GM19467 (cell line): ENCODE results near the gene PATJ.
"Not testable (repeated sequence)": the region's sequence is repeated elsewhere in the genome, so short reads cannot be mapped to it uniquely, and the experiment has no call there.

Experiments
- ATAC-seq: cut with Tn5 transposase; IDR thresholded peaks from one replicate; pipeline ENCODE4 v1.9.1; 2021; ENCODE audit warnings: mild to moderate bottlenecking, moderate library complexity; ENCODE audit not compliant: unreplicated experiment

Gene PATJ

DNA sequence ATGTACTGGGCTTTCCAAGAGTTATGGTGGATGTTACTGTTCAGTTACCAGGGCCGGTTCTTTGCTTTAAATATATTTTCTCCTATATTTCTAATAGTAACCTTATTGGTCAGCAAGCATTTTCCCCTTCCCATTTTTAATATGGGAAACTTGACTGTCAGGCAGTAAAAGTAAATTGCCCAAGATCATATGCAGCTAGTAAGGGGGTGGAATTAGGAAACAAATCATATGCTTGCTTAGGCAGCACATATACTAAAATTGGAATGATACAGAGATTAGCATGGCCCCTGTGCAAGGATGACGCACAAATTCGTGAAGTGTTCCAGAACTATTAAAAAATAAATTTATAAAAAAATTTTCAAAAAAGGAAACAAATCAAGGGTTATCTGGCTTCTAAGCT, 73.9 kb downstream of the PATJ start:
- no peak for ATAC-seq

- no peak for ATAC-seq
Observed at GRCh38 chr1:61818992-61819391, 76.7 kb downstream of the PATJ start.

DNA sequence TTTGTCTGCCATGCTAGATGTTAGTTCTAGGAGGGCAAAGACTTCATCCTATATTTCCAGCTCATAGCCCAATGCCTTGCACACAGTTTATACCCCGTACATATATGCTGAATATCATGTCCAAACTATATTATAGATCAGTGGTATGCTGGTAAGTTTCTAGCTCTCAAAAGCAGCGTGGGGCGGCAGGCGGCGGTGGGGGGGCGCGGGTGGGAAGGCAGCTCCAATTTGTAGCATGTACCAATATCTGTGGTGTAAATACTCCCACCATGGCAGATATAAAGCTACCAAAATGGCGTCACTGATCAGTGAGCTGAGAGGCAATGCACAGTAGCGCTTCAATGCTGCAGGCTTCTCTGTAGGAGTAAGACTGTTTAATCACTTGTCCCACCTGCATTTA, 77.1 kb downstream of the PATJ start:
- no peak for ATAC-seq

DNA sequence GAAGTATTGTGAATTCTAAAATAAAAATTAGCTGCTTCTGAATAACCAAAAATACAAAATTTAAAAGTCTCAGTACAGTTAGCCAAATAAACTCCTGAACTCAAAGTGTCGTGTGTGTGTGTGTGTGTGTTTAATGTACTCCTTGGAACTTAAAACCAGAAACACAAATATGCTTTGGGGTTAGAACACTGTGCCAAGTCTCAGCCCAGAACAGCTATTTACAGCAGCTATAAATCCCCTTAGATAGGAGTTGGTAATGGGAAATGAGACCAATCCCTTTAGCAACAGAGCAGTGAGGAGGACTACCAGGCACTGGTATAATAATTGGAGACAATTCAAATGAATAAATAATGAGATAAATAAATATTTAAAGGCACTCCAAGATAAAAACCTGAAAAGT, 83.1 kb downstream of the PATJ start:
- no peak for ATAC-seq

DNA sequence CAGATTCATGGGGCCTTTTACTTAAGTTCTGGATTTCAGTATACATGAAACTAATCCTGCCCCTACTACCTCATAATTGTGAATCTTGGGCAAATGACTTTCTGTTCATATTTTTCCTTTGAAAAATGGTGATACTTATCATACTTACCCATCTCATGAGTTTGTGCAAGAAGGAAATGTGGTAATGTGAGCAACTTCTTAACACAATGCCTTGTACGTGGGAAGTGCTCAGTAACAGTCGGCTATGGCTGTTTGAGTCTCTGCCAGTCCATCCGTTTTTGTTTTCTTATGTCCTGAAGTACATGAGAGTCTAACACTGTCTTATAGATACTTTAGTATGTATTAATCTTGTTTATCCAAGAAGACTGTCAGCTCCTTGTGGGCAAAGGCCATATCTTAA, 86.5 kb downstream of the PATJ start:
- no peak for ATAC-seq

GRCh38 chr1:61836649-61837048, 94.4 kb downstream of the PATJ start:
- no peak for ATAC-seq

- not testable (repeated sequence) for ATAC-seq
Observed at GRCh38 chr1:61837607-61838006, 95.3 kb downstream of the PATJ start.

DNA sequence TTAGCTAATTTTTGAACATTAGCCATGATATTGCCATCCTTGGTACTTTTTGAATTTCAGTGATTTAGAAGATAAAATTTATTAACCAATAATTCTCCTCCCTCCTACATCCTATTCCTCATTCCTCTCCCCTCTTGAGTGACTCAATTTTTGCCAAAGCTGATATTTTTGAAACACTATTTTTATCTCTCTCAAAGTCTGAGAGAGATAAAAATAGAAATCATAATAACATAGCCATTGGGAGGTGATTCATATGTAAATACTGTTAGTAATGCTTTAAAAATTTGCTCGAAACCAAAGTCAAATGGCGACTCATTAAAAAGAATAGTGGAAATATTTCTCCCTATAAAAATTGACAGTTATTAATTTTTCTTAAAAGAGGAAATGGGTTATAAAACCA, 97.4 kb downstream of the PATJ start:
- ATAC-seq, result no peak

DNA sequence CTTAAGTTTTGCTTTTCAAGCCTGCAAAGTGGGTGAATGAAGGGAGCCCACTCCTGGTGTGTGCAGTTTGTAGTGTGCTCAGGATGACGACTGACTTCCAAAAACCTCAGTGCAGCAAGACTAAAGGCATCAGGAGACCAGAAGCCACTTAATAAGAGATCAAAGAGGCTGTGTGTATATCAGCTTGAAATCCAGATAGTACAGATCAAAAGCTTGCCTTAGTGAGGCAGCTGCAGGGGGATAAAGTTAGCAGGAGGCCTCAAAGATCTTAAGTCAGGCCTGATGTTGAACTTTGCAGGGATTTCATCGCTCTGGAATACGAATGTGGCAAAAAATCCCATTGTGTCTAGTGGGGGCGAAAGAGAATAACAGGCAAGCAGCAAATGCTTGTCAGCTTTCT, 99.8 kb downstream of the PATJ start:
- no peak for ATAC-seq

DNA sequence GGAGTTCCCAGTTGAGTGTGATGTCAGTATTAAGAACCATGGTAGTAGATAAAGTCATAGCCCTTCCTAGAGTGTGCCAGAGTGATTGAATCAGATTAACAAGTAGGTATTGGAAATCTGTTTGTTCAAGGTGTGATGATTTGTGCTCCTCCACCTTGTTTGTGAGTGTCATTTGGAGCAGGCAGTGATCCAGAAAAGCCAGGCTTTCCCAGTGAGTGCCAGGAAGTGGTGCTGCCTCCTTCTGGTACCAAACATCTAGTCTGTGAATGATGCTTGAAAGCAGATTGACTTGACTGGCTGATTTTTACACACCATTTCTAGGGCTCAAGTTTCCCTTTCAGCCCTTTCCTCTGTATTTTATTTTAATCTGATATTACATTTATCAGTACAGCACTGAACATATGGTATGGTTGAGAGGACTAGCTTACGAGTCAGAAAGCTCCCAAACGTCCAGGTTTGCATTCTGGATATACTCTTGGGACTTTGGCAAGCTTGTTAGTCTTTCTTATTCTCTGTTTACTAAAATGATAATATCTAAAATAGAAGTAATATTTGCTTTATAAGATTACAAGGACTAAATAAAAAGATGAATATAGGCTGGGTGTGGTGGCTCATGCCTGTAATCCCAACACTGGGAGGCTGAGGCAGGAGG, 100.7 kb downstream of the PATJ start:
- no peak for ATAC-seq

GRCh38 chr1:61844006-61844405, 101.7 kb downstream of the PATJ start:
- ATAC-seq, result no peak

- not testable (repeated sequence) for ATAC-seq
Observed at GRCh38 chr1:61844664-61845063, 102.4 kb downstream of the PATJ start.

DNA sequence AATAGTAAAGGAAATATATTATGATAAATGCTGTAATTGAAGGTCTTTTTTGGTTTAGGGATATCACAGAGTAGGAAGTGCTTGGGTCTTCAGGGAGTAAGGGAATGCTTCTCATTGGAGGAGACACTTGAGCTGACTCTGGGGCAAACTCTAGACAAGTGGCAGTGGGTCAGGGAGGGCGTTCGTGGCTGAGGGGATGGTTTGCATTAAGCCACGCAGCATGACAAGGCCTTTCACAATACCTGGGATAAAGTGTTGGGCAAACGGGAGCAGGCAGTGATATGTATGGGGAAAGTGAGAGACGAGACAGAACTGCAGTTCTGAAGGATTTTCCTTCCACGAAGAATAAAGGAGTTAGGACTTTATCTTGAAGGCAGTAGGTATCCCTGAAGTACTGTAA, 109.0 kb downstream of the PATJ start:
- ATAC-seq, result no peak

DNA sequence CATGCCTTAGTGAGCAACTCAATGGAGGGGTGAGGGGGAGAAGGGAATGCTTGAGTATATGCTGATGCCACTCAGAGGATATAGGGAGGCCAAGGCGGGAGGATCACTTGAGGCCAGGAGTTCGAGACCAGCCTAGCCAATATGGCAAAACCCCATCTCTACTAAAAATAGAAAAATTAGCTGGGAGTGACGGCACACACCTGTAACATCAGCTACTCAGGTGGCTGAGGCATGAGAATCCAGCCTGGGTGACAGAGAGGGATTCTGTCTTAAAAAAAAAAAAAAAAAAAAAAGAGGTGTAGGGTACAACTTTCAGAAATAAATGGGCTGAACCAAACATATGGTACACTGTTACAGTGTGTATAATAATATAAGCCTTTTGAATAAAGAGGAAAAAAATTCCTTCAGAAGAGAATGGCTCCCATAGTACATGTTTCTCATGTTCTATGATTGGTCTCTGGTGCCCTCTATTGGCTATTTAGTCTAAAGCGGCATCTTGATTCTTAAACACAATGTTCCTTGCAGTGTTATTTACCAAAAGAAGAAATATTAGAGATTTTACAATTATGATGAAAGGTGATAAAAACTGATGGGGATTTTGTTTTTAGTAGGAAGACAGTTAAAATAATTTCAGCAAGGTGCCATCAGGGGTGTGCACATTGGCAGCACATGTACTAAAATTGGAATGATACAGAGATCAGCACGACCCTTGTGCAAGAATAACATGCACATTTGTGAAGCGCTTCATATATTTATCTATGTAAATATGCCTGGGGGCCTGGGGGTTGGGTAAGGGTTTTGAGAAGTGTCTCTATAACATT, 109.8 kb downstream of the PATJ start:
- no peak for ATAC-seq

GRCh38 chr1:61852670-61853015, 110.4 kb downstream of the PATJ start:
- ATAC-seq, result no peak

DNA sequence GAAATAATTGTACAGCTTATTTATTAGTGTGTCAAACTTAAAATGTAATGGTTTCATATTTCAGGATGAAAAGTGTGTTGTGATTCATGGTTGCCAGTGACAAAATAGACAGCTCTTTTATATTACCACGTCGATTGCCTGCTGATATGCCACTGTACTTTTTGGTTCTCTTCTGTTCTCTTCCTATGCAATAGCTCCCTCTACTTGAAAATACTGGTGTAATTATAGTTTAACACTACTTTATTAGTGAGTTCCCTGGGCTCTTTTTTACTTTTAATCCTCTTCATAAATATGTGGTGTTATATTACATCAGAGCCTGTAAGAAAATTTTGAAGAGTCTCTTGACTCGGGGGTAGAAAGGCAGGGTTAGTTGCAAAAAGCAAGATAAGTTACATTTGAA, 111.3 kb downstream of the PATJ start:
- no peak for ATAC-seq

GRCh38 chr1:61864489-61864888, 122.2 kb downstream of the PATJ start:
- ATAC-seq, result no peak

- peak; percentile 76 for ATAC-seq
Observed at GRCh38 chr1:61865646-61866220, 123.5 kb downstream of the PATJ start.

GRCh38 chr1:61869691-61870109, 127.4 kb downstream of the PATJ start:
- no peak for ATAC-seq

DNA sequence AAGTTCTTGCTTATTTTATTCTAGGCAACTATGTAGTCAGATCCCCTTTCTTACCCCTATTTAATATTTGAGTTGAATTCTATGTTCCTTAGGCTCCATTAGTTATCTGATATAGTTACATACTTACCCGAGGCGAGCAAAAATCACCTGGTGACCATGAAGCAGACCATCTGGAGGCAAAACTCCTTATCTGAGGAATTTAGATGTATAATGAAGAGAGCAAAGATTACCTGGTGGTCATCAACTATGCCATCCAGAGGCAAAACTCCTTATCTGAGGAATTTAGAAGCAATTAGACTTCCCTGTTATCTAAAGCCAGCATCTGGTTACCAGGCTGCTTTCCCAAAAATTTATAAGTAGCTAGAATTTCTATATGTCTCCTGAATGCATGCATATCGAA, 129.9 kb downstream of the PATJ start:
- ATAC-seq, result no peak

GRCh38 chr1:61873581-61873980, 131.3 kb downstream of the PATJ start:
- ATAC-seq, result no peak

DNA sequence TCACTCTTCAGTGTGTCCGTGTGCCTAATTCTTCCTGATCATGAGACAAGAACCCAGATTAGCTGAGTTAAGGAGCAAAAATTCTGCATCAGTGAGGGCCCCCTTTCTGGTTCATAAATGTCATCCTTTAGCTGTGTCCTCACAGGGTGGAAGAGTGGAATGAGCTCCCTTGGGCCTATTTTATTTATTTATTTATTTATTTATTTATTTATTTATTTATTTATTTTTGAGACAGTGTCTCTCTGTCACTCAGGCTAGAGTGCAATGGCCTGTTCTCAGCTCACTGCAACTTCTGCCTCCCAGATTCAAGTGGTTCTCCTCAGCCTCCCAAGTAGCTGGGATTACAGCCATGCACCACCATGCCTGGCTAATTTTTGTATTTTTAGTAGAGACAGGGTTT, 131.7 kb downstream of the PATJ start:
- no peak for ATAC-seq
